ENCODE measurements around the gene MRFAP1L1. TPM values are rescaled to one million over a fixed set of nuclear protein-coding genes. Genes with fewer than 3 reads are reported as not detected.
"Not testable (repeated sequence)": the region's sequence is repeated elsewhere in the genome, so short reads cannot be mapped to it uniquely, and the experiment has no call there.

MRFAP1L1 gene
- total RNA-seq, 2 experiments from 2014 or later = 26.6 to 27.0 TPM

DNA sequence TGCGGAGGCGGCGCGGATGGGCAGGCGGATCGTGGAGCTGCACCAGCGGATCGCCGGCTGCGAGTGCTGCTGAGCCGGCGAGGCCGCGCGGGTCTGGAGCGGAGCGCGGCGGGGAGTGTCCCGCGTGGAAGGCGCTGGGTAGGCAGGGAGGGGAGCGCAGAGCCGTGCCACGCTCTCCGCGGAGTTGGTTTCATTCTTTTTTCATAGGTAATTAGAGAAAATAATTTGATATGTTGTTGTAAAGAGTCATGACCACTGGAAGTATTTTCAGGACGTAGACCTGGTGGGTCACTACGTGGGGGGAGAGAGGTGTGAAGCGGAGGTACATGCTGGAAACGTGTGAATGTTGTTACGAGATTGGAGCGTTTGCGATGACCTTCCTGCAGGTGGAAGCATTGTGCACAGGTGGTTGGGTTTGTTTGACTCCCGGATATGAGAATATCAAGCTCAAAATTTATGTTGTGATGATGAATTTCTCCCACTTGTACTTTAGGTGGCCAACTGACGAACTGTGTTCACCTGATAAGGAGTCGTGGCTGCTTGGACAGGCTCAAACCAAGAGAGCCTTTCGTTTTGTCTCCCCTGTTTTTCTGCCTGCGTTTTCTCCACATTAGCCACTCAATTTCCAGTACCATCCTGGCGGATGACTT is 35.0 kb downstream of the MRFAP1L1 start:
- Mint-ChIP-seq H3K27ac (peak overlapping the region; percentile 96), H3K36me3 (ENCODE audit: low read depth) (peaks cover 64% of the 10 kb centered on the region), H3K4me1 (ENCODE audit: low read depth) (peaks cover 55% of the 10 kb centered on the region), H3K27me3 (no peaks in the 10 kb centered on the region), H3K4me3 (peak overlapping the region; percentile 97), H3K9me3 (no peaks in the 10 kb centered on the region)
- intact Hi-C loops (cut with DNase I, micrococcal nuclease) = loop anchor here (1.0 to 10.0 kb wide), 8 partner anchors 14 to 200 kb away; partner anchors contain the start of genes BLOC1S4 (in 2 of the 2), MRFAP1L1 (in 2 of the 2), KIAA0232 (in 1 of the 2) and MRFAP1 (in 1 of the 2)
- Histone ChIP-seq H3K9me3 (ENCODE audit: control insufficient read depth in 1 of 2, insufficient read depth in 1 of 2, low read length in 2 of 2) (peaks cover 0 to 10% of the 10 kb centered on the region in 2 experiments), H3K4me3 (ENCODE audit: low read length) (peak overlapping the region; percentile 64), H3K27me3 (ENCODE audit: control insufficient read depth in 1 of 2, insufficient read depth in 2 of 2, low read length in 2 of 2) (no peaks in the 10 kb centered on the region), H3K36me3 (ENCODE audit: insufficient read depth, low read length) (peaks cover 23% of the 10 kb centered on the region), H3K4me1 (ENCODE audit: insufficient read depth, low read length) (peaks cover 57% of the 10 kb centered on the region), H3K27ac (ENCODE audit: low read depth in 1 of 2, low read length in 2 of 2) (peak overlapping the region; percentile 2 to 76)
- ChIA-PET CTCF (interaction anchor here (0.6 to 4.1 kb wide), 23 partner anchors 9 to 396 kb away, joined by 3 to 74 read pairs (median 4); partner anchors contain the start of genes BLOC1S4, KIAA0232, MRFAP1 and MRFAP1L1), POLR2A (interaction anchor here (0.6 to 7.5 kb wide), 27 partner anchors 10 to 415 kb away, joined by 3 to 245 read pairs (median 12); partner anchors contain the start of genes BLOC1S4, GRPEL1, MAN2B2 and MRFAP1)
- DNase-seq = peak; percentile 54 to 90 (median 63)
- TF ChIP-seq, protein P1, sequence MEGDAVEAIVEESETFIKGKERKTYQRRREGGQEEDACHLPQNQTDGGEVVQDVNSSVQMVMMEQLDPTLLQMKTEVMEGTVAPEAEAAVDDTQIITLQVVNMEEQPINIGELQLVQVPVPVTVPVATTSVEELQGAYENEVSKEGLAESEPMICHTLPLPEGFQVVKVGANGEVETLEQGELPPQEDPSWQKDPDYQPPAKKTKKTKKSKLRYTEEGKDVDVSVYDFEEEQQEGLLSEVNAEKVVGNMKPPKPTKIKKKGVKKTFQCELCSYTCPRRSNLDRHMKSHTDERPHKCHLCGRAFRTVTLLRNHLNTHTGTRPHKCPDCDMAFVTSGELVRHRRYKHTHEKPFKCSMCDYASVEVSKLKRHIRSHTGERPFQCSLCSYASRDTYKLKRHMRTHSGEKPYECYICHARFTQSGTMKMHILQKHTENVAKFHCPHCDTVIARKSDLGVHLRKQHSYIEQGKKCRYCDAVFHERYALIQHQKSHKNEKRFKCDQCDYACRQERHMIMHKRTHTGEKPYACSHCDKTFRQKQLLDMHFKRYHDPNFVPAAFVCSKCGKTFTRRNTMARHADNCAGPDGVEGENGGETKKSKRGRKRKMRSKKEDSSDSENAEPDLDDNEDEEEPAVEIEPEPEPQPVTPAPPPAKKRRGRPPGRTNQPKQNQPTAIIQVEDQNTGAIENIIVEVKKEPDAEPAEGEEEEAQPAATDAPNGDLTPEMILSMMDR (IDR thresholded peaks at IDR 0.05) = peak; percentile 78
- peak; percentile 57 for ATAC-seq (ENCODE audit: poor library complexity)

DNA sequence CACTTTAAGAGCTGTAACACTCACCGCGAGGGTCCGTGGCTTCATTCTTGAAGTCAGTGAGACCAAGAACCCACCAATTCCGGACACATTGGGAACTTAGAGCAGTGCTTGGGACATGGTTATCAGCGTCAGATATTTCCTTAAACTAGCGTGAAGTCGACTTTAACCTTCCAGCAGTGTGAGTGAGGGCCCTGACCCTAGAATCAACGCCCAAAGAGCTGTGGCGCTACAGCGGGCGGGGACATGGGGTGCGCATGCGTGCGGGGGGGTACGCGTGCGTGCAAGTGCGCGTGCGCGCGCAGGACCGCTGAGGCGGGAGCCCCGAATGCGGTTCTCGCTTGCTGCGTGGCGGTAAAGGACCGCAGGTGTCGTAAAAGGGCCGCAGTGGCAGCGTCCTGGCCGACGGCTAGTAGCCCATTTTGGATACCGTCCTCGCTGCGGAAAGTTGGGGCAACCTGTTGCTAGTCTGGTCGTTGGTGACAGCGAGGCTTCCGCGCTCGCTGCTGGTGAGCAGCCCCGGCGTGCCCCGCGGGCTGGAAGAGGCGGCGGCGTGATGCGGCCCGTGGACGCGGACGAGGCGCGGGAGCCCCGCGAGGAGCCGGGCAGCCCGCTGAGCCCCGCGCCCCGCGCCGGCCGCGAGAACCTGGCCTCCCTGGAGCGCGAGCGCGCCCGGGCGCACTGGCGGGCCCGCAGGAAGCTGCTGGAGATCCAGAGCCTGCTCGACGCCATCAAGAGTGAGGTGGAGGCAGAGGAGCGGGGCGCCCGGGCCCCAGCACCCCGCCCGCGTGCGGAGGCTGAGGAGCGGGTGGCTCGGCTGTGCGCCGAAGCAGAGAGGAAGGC is 35.8 kb downstream of the MRFAP1L1 start:
- ATAC-seq (ENCODE audit: poor library complexity) (peak; percentile 82), DNase-seq (peak; percentile 87 to 99 (median 94))
- ChIA-PET CTCF (interaction anchor here (0.6 to 4.1 kb wide), 16 partner anchors 10 to 397 kb away, joined by 3 to 74 read pairs (median 16); partner anchors contain the start of genes BLOC1S4, KIAA0232, MRFAP1 and MRFAP1L1), POLR2A (interaction anchor here (0.6 to 7.5 kb wide), 27 partner anchors 10 to 415 kb away, joined by 3 to 245 read pairs (median 10); partner anchors contain the start of genes BLOC1S4, GRPEL1, MAN2B2 and MRFAP1)
- Histone ChIP-seq H3K36me3 (ENCODE audit: insufficient read depth, low read length) (peaks cover 25% of the 10 kb centered on the region), H3K4me1 (ENCODE audit: insufficient read depth, low read length) (peaks cover 53% of the 10 kb centered on the region), H3K27me3 (ENCODE audit: control insufficient read depth in 1 of 2, insufficient read depth in 2 of 2, low read length in 2 of 2) (no peaks in the 10 kb centered on the region), H3K27ac (ENCODE audit: low read depth in 1 of 2, low read length in 2 of 2) (peak overlapping the region; percentile 72 to 76), H3K4me3 (ENCODE audit: low read length) (peak overlapping the region; percentile 64), H3K9me3 (ENCODE audit: control insufficient read depth in 1 of 2, insufficient read depth in 1 of 2, low read length in 2 of 2) (peaks cover 0 to 3% of the 10 kb centered on the region in 2 experiments)
- no peaks in the 10 kb centered on the region for H3K9me3 Mint-ChIP-seq
- peak overlapping the region; percentile 97 for H3K4me3 Mint-ChIP-seq
- peak overlapping the region; percentile 96 for H3K27ac Mint-ChIP-seq
- H3K4me1 Mint-ChIP-seq (ENCODE audit: low read depth) = peaks cover 50% of the 10 kb centered on the region
- H3K27me3 Mint-ChIP-seq = no peaks in the 10 kb centered on the region
- H3K36me3 Mint-ChIP-seq (ENCODE audit: low read depth) = peaks cover 59% of the 10 kb centered on the region
- TF ChIP-seq, protein P1 (IDR thresholded peaks at IDR 0.05) = no peak
- intact Hi-C loops (cut with DNase I, micrococcal nuclease) = loop anchor here (1.0 to 10.0 kb wide), 9 partner anchors 15 to 200 kb away; partner anchors contain the start of genes BLOC1S4 (in 2 of the 2), KIAA0232 (in 2 of the 2), MRFAP1L1 (in 2 of the 2) and MRFAP1 (in 1 of the 2)

DNA sequence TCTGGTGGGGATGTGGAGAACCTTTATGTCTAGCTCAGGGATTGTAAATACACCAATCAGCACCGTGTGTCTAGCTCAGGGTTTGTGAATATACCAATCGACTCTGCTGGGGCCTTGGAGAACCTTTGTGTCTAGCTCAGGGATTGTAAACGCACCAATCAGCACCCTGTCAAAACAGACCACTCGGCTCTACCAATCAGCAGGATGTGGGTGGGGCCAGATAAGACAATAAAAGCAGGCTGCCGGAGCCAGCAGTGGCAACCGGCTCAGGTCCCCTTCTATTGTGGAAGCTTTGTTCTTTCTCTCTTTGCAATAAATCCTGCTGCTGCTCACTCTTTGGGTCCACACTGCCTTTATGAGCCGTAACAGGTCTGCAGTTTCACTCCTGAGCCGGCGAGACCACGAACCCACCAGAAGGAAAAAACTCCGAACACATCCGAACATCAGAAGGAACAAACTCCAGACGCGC is 36.4 kb downstream of the MRFAP1L1 start:
- peak; percentile 8 for ATAC-seq (ENCODE audit: poor library complexity)
- DNase-seq = peak in 13 of 14 experiments; percentile 19 to 67 (median 52)
- intact Hi-C loops (cut with DNase I, micrococcal nuclease) = loop anchor here (1.0 to 10.0 kb wide), 2 partner anchors 109 to 112 kb away; partner anchors contain the start of gene KIAA0232 (in 2 of the 2)
- not testable (repeated sequence) for H3K9me3 Mint-ChIP-seq; H3K27me3 ChIP-seq (ENCODE audit: control insufficient read depth in 1 of 2, insufficient read depth in 2 of 2, low read length in 2 of 2); H3K27me3 Mint-ChIP-seq; H3K9me3 ChIP-seq (ENCODE audit: control insufficient read depth in 1 of 2, insufficient read depth in 1 of 2, low read length in 2 of 2)
- peak overlapping the region; percentile 97 for H3K4me3 Mint-ChIP-seq
- CTCF ChIA-PET = interaction anchor here (0.9 to 4.1 kb wide), 6 partner anchors 9 to 201 kb away, joined by 3 to 74 read pairs (median 31); partner anchors contain the start of genes BLOC1S4 and MRFAP1L1
- Histone ChIP-seq H3K36me3 (ENCODE audit: insufficient read depth, low read length) (peaks cover 28% of the 10 kb centered on the region), H3K4me1 (ENCODE audit: insufficient read depth, low read length) (peaks cover 47% of the 10 kb centered on the region), H3K4me3 (ENCODE audit: low read length) (peak overlapping the region; percentile 64), H3K27ac (ENCODE audit: low read depth in 1 of 2, low read length in 2 of 2) (peak overlapping the region; percentile 72 to 76)
- peak overlapping the region; percentile 96 for H3K27ac Mint-ChIP-seq
- POLR2A ChIA-PET = interaction anchor here (0.9 to 7.5 kb wide), 18 partner anchors 9 to 395 kb away, joined by 3 to 245 read pairs (median 14); partner anchors contain the start of genes BLOC1S4, GRPEL1, MAN2B2 and MRFAP1
- peaks cover 52% of the 10 kb centered on the region for H3K36me3 Mint-ChIP-seq (ENCODE audit: low read depth)
- peaks cover 43% of the 10 kb centered on the region for H3K4me1 Mint-ChIP-seq (ENCODE audit: low read depth)

DNA sequence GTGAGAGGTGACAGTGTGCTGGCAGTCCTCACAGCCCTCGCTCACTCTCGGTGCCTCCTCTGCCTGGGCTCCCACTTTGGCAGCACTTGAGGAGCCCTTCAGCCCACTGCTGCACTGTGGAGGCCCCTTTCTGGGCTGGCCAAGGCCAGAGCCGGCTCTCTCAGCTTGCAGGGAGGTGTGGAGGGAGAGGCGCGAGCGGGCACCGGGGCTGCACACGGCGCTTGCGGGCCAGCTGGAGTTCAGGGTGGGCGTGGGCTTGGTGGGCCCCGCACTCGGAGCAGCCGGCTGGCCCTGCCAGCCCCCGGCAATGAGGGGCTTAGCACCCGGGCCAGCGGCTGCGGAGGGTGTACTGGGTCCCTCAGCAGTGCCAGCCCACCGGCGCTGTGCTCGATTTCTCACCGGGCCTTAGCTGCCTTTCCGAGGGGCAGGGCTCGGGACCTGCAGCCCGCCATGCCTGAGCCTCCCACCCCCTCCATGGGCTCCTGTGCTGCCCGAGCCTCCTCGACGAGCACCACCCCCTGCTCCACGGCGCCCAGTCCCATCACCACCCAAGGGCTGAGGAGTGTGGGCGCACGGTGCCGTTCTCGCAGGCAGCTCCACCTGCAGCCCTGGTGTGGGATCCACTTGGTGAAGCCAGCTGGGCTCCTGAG is 37.0 kb downstream of the MRFAP1L1 start:
- Mint-ChIP-seq H3K4me3 (peak overlapping the region; percentile 97), H3K4me1 (ENCODE audit: low read depth) (peaks cover 42% of the 10 kb centered on the region), H3K27ac (peak overlapping the region; percentile 96), H3K36me3 (ENCODE audit: low read depth) (peaks cover 50% of the 10 kb centered on the region)
- not testable (repeated sequence) for DNase-seq; H3K27me3 Mint-ChIP-seq; ATAC-seq (ENCODE audit: poor library complexity); H3K4me3 ChIP-seq (ENCODE audit: low read length); H3K9me3 ChIP-seq (ENCODE audit: control insufficient read depth in 1 of 2, insufficient read depth in 1 of 2, low read length in 2 of 2); H3K9me3 Mint-ChIP-seq; H3K27me3 ChIP-seq (ENCODE audit: control insufficient read depth in 1 of 2, insufficient read depth in 2 of 2, low read length in 2 of 2); H3K27ac ChIP-seq (ENCODE audit: low read depth in 1 of 2, low read length in 2 of 2)
- Histone ChIP-seq H3K36me3 (ENCODE audit: insufficient read depth, low read length) (peaks cover 27% of the 10 kb centered on the region), H3K4me1 (ENCODE audit: insufficient read depth, low read length) (peaks cover 44% of the 10 kb centered on the region)
- CTCF ChIA-PET = interaction anchor here (2.5 to 4.1 kb wide), 2 partner anchors 8 to 45 kb away, joined by 23 to 74 read pairs; partner anchors contain the start of gene BLOC1S4
- POLR2A ChIA-PET = interaction anchor here (0.9 to 7.5 kb wide), 14 partner anchors 9 to 371 kb away, joined by 3 to 245 read pairs (median 24); partner anchors contain the start of genes BLOC1S4, MAN2B2, MRFAP1 and MRFAP1L1
- intact Hi-C loops (cut with DNase I, micrococcal nuclease) = loop anchor here (1.0 to 10.0 kb wide), 2 partner anchors 110 to 112 kb away; partner anchors contain the start of gene KIAA0232 (in 2 of the 2)

Measured in CD4-positive, alpha-beta T cell (primary cell).